ENCODE measurements around the gene MCOLN1. TPM values are rescaled to one million over a fixed set of nuclear protein-coding genes. Genes with fewer than 3 reads are reported as not detected.
"Not testable (repeated sequence)": the region's sequence is repeated elsewhere in the genome, so short reads cannot be mapped to it uniquely, and the experiment has no call there.

The MCOLN1 gene
- total RNA-seq, 1 experiment from 2014 or later = 6.8 TPM

DNA sequence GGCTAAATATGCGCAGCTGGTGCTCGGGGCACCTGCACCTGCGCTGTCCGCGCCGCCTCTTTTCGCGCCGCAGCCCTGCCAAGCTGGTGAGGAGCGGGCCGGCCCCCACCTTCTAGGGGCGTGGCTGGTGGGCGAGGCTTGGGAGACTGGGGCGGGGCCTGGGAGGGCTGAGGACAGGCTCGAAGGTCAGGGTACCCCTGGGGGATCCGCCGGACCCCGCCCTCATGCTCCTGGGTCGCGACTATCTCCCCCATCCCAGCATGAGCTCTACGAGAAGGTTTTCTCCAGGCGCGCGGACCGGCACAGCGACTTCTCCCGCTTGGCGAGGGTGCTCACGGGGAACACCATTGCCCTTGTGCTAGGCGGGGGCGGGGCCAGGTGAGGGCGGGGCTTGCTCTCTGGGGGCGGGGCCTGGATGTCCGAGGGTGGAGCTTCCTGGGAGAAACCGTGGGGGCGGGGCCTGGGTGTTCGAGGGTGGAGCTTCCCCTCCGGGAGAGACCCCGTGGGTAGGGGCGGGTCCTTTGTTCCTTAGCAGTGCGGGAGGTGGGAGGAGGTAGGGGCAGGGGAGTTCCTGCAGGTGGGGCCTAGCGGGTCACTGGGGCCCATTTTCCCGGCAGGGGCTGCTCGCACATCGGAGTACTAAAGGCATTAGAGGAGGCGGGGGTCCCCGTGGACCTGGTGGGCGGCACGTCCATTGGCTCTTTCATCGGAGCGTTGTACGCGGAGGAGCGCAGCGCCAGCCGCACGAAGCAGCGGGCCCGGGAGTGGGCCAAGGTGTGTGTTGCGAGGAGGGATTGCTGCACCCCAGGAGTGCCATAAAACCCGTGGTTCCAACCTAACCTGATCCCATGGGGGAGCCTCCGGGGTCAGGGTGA lies 32.8 kb downstream of the MCOLN1 start:
- DNase-seq = peak; percentile 100
- Histone ChIP-seq H3K4me3 (ENCODE audit: insufficient read depth, low read depth, low read length) (peak overlapping the region; percentile 54), H3K36me3 (replicated peaks; ENCODE audit: control insufficient read depth, insufficient read depth, low read length) (peaks cover 11% of the 10 kb centered on the region), H3K27me3 (ENCODE audit: control insufficient read depth, insufficient read depth, low read length) (no peaks in the 10 kb centered on the region; the same call in 1 of the 2 replicates)

GRCh38 chr19:7556696-7557315 lies 34.4 kb downstream of the MCOLN1 start:
- Histone ChIP-seq H3K27me3 (ENCODE audit: control insufficient read depth, insufficient read depth, low read length) (no peaks in the 10 kb centered on the region; the same call in 1 of the 2 replicates), H3K36me3 (replicated peaks; ENCODE audit: control insufficient read depth, insufficient read depth, low read length) (peaks cover 11% of the 10 kb centered on the region), H3K4me3 (ENCODE audit: insufficient read depth, low read depth, low read length) (no peak overlapping the region)
- DNase-seq = peak; percentile 43

- DNase-seq = no peak
- no peaks in the 10 kb centered on the region; the same call in 1 of the 2 replicates for H3K27me3 ChIP-seq (ENCODE audit: control insufficient read depth, insufficient read depth, low read length)
These were observed 36.2 kb downstream of the MCOLN1 start for GRCh38 chr19:7558667-7559066.

DNA sequence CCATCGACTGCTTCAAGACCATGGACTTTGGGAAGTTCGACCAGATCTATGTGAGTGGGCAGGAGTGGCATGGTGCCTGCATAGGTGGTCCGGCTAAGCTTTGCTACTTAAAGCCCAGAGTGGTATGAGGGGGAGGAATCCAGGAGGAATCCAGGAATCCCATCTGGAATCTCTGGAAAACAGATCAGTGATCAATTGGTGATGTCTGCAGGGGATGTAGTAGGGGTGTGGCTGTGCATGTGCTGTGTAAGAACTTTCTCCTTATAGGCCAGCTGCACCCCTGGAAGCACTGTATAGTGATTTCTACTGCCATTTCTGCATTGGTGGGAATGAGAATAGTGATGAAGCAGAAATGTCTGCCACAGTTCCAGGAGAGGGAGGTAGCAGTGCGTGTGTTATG lies 36.7 kb downstream of the MCOLN1 start:
- peak; percentile 28 for DNase-seq
- Histone ChIP-seq H3K4me3 (ENCODE audit: insufficient read depth, low read depth, low read length) (no peak overlapping the region), H3K36me3 (replicated peaks; ENCODE audit: control insufficient read depth, insufficient read depth, low read length) (peaks cover 11% of the 10 kb centered on the region), H3K27me3 (ENCODE audit: control insufficient read depth, insufficient read depth, low read length) (no peaks in the 10 kb centered on the region; the same call in 1 of the 2 replicates)

More at GRCh38 chr19:7558667-7559066, 36.2 kb downstream of the MCOLN1 start:
- peaks cover 11% of the 10 kb centered on the region for H3K36me3 ChIP-seq (replicated peaks; ENCODE audit: control insufficient read depth, insufficient read depth, low read length)
- no peak overlapping the region for H3K4me3 ChIP-seq (ENCODE audit: insufficient read depth, low read depth, low read length)

GRCh38 chr19:7560255-7560654 lies 37.8 kb downstream of the MCOLN1 start:
- DNase-seq = no peak
- Histone ChIP-seq H3K27me3 (ENCODE audit: control insufficient read depth, insufficient read depth, low read length) (no peaks in the 10 kb centered on the region; the same call in 1 of the 2 replicates), H3K4me3 (ENCODE audit: insufficient read depth, low read depth, low read length) (no peak overlapping the region), H3K36me3 (replicated peaks; ENCODE audit: control insufficient read depth, insufficient read depth, low read length) (peaks cover 11% of the 10 kb centered on the region)

- peak; percentile 25 for DNase-seq
- H3K27me3 ChIP-seq (ENCODE audit: control insufficient read depth, insufficient read depth, low read length) = no peaks in the 10 kb centered on the region
- peaks cover 11% of the 10 kb centered on the region for H3K36me3 ChIP-seq (replicated peaks; ENCODE audit: control insufficient read depth, insufficient read depth, low read length)
- H3K4me3 ChIP-seq (ENCODE audit: insufficient read depth, low read depth, low read length) = no peak overlapping the region
These were observed 38.9 kb downstream of the MCOLN1 start for GRCh38 chr19:7561325-7561724.

- DNase-seq = peak; percentile 82
- no peak overlapping the region for H3K4me3 ChIP-seq (ENCODE audit: insufficient read depth, low read depth, low read length)
- H3K36me3 ChIP-seq (replicated peaks; ENCODE audit: control insufficient read depth, insufficient read depth, low read length) = peaks cover 6% of the 10 kb centered on the region
- no peaks in the 10 kb centered on the region for H3K27me3 ChIP-seq (ENCODE audit: control insufficient read depth, insufficient read depth, low read length)
These were observed 40.4 kb downstream of the MCOLN1 start for GRCh38 chr19:7562646-7563393.

GRCh38 chr19:7564866-7565265 lies 42.4 kb downstream of the MCOLN1 start:
- Histone ChIP-seq H3K4me3 (ENCODE audit: insufficient read depth, low read depth, low read length) (no peak overlapping the region), H3K36me3 (replicated peaks; ENCODE audit: control insufficient read depth, insufficient read depth, low read length) (0 out of 2 replicates have a peak, but pooled peaks cover 1% of the 10 kb centered on the region), H3K27me3 (ENCODE audit: control insufficient read depth, insufficient read depth, low read length) (no peaks in the 10 kb centered on the region)
- no peak for DNase-seq

DNA sequence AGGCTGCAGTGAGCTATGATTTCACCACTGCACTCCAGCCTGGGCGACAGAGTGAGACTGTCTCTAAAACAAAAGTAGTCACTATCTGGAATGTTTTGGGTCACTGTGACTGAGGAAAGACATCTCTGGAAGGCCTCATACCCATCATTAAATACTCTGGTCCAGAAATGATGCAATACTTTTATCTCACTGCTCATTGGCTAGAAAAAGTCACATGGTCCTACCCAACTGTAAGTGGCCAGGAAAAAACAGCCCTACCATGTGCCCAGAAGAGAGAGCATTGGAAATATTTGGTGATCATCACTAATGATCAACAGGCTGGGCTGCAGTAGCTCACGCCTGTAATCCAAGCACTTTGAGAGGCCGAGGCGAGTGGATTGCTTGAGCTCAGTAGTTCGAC lies 42.9 kb downstream of the MCOLN1 start:
- Histone ChIP-seq H3K36me3 (replicated peaks; ENCODE audit: control insufficient read depth, insufficient read depth, low read length) (no peaks in the 10 kb centered on the region), H3K27me3 (ENCODE audit: control insufficient read depth, insufficient read depth, low read length) (no peaks in the 10 kb centered on the region), H3K4me3 (ENCODE audit: insufficient read depth, low read depth, low read length) (no peak overlapping the region)
- peak; percentile 41 for DNase-seq

- no peak for DNase-seq
- H3K36me3 ChIP-seq (replicated peaks; ENCODE audit: control insufficient read depth, insufficient read depth, low read length) = no peaks in the 10 kb centered on the region
- H3K27me3 ChIP-seq (ENCODE audit: control insufficient read depth, insufficient read depth, low read length) = no peaks in the 10 kb centered on the region
- no peak overlapping the region for H3K4me3 ChIP-seq (ENCODE audit: insufficient read depth, low read depth, low read length)
These were observed 48.3 kb downstream of the MCOLN1 start for GRCh38 chr19:7570761-7571160.

GRCh38 chr19:7575434-7576040 lies 53.1 kb downstream of the MCOLN1 start:
- Histone ChIP-seq H3K27me3 (ENCODE audit: control insufficient read depth, insufficient read depth, low read length) (peaks cover 2% of the 10 kb centered on the region; the same call in 1 of the 2 replicates), H3K4me3 (ENCODE audit: insufficient read depth, low read depth, low read length) (no peak overlapping the region), H3K36me3 (replicated peaks; ENCODE audit: control insufficient read depth, insufficient read depth, low read length) (no peaks in the 10 kb centered on the region)
- DNase-seq = no peak

DNA sequence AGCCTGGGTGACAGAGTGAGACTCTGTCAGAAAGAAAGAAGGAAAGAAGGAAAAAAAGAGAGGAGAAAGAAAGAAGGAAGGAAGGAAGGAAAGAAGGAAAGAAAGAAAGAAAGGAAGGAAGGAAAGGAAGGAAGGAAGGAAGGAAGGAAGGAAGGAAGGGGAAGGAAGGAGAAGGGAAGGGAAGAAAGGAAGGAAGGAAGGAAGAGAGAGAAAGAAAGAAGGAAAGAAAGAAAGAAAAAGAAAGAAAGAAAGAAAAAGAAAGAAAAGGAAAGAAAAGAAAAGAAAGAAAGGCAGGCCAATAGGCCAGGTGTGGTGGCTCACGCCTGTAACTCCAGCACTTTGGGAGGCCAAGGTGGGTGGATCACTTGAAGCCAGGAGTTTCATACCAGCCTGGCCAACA lies 55.0 kb downstream of the MCOLN1 start:
- H3K4me3 ChIP-seq (ENCODE audit: insufficient read depth, low read depth, low read length); H3K27me3 ChIP-seq (ENCODE audit: control insufficient read depth, insufficient read depth, low read length): not testable (repeated sequence)

GRCh38 chr19:7578127-7578526 lies 55.7 kb downstream of the MCOLN1 start:
- Histone ChIP-seq H3K27me3 (ENCODE audit: control insufficient read depth, insufficient read depth, low read length) (peaks cover 3% of the 10 kb centered on the region; the same call in 1 of the 2 replicates), H3K36me3 (replicated peaks; ENCODE audit: control insufficient read depth, insufficient read depth, low read length) (no peaks in the 10 kb centered on the region), H3K4me3 (ENCODE audit: insufficient read depth, low read depth, low read length) (no peak overlapping the region)
- DNase-seq = no peak

More for the DNA sequence above, 55.0 kb downstream of the MCOLN1 start:
- not testable (repeated sequence) for DNase-seq; H3K36me3 ChIP-seq (replicated peaks; ENCODE audit: control insufficient read depth, insufficient read depth, low read length)

DNA sequence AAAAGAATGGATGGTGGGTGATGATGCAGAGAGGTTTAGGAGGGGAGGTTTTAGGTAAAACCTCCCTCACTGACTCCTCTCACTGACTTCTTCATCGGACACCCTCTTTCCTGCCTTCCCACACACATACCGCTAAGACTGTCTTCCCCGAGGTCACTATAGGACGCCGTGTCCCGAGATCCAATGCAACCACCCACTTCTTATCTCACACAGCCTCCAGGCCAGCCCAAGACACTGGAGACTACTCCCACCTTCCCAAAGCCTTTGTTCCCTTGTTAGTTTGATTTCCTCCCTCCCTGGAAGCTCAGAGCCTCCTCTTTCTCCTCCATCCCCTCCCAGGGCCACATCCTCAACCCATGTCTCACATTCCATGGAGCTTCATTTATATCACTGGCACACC lies 56.8 kb downstream of the MCOLN1 start:
- no peak overlapping the region for H3K4me3 ChIP-seq (ENCODE audit: insufficient read depth, low read depth, low read length)
- H3K27me3 ChIP-seq (ENCODE audit: control insufficient read depth, insufficient read depth, low read length) = peaks cover 3% of the 10 kb centered on the region; the same call in 1 of the 2 replicates
- no peaks in the 10 kb centered on the region for H3K36me3 ChIP-seq (replicated peaks; ENCODE audit: control insufficient read depth, insufficient read depth, low read length)
- DNase-seq = no peak
